Brain microvascular endothelial cell (primary cell): ENCODE measurements around the gene HHAT.
A peak's percentile ranks its signal among the peaks of the same experiment; 100 is the strongest.
"Not testable (repeated sequence)": the region's sequence is repeated elsewhere in the genome, so short reads cannot be mapped to it uniquely, and the experiment has no call there.

ENCODE experiments used
- DNase-seq: peaks from one replicate; pipeline ENCODE4 v3.0.0-alpha.2; 2020
- H3K27ac ChIP-seq: fragments of 250-450 bp; sonication (Bioruptor Pico); 2 replicates; pipeline ENCODE4 v1.5.1; 2020; ENCODE audit warnings: mild to moderate bottlenecking, moderate library complexity
- H3K27me3 ChIP-seq: fragments of 250-450 bp; sonication (Bioruptor Pico); replicated peaks from 2 replicates; pipeline ENCODE4 v1.5.1; 2020; ENCODE audit warnings: mild to moderate bottlenecking
- H3K36me3 ChIP-seq: fragments of 250-450 bp; sonication (Bioruptor Pico); replicated peaks from 2 replicates; pipeline ENCODE4 v1.5.1; 2020; ENCODE audit warnings: mild to moderate bottlenecking
- H3K4me3 ChIP-seq: 2 replicates; pipeline ENCODE4 v1.5.1; 2011; ENCODE audit warnings: low read depth, mild to moderate bottlenecking, control low read depth, low read length, moderate library complexity
- CTCF ChIP-seq: IDR thresholded peaks from 2 replicates; pipeline ENCODE4 v1.5.1; 2011; ENCODE audit warnings: low read depth, mild to moderate bottlenecking, moderate library complexity, low read length, control low read depth, inconsistent platforms; ENCODE audit errors: missing control alignments
- in situ Hi-C: cut with HindIII; loops from 2 replicates; pipeline ENCODE4 v1.10.0; 2017; ENCODE audit warnings: low sequenced_read_pairs, low pct_ligation_motif_present

HHAT gene

GRCh38 chr1:210653771-210654170 lies 325.1 kb downstream of the HHAT start:
- TF ChIP-seq CTCF = no peak
- Histone ChIP-seq H3K27ac (no peak overlapping the region), H3K27me3 (no peaks in the 10 kb centered on the region), H3K4me3 (no peak overlapping the region), H3K36me3 (no peaks in the 10 kb centered on the region)
- in situ Hi-C loops = no loop called here
- no peak for DNase-seq

GRCh38 chr1:210654176-210654981 lies 325.7 kb downstream of the HHAT start:
- Histone ChIP-seq H3K27me3 (no peaks in the 10 kb centered on the region), H3K4me3 (no peak overlapping the region), H3K27ac (no peak overlapping the region), H3K36me3 (no peaks in the 10 kb centered on the region)
- in situ Hi-C loops = no loop called here
- TF ChIP-seq CTCF = no peak
- DNase-seq = peak; percentile 12

GRCh38 chr1:210655511-210655910 lies 326.8 kb downstream of the HHAT start:
- Histone ChIP-seq H3K36me3 (no peaks in the 10 kb centered on the region), H3K27ac (no peak overlapping the region), H3K27me3 (no peaks in the 10 kb centered on the region), H3K4me3 (no peak overlapping the region)
- no peak for TF ChIP-seq CTCF
- DNase-seq = no peak
- in situ Hi-C loops = no loop called here

GRCh38 chr1:210657806-210658205 lies 329.1 kb downstream of the HHAT start:
- Histone ChIP-seq H3K4me3 (no peak overlapping the region), H3K27ac (no peak overlapping the region), H3K36me3 (no peaks in the 10 kb centered on the region), H3K27me3 (no peaks in the 10 kb centered on the region)
- no peak for DNase-seq
- TF ChIP-seq CTCF = no peak
- in situ Hi-C loops = no loop called here

GRCh38 chr1:210661520-210661919 lies 332.8 kb downstream of the HHAT start:
- DNase-seq, H3K36me3 ChIP-seq, H3K27ac ChIP-seq, H3K27me3 ChIP-seq, H3K4me3 ChIP-seq, in situ Hi-C loops: not testable (repeated sequence)

- no peak for DNase-seq
- Histone ChIP-seq H3K36me3 (no peaks in the 10 kb centered on the region), H3K27ac (no peak overlapping the region), H3K27me3 (no peaks in the 10 kb centered on the region), H3K4me3 (no peak overlapping the region)
- TF ChIP-seq CTCF = no peak
- in situ Hi-C loops = no loop called here
Observed at GRCh38 chr1:210662291-210663050, 333.8 kb downstream of the HHAT start.
